ENCODE measurements around the gene MAML1.

DNA sequence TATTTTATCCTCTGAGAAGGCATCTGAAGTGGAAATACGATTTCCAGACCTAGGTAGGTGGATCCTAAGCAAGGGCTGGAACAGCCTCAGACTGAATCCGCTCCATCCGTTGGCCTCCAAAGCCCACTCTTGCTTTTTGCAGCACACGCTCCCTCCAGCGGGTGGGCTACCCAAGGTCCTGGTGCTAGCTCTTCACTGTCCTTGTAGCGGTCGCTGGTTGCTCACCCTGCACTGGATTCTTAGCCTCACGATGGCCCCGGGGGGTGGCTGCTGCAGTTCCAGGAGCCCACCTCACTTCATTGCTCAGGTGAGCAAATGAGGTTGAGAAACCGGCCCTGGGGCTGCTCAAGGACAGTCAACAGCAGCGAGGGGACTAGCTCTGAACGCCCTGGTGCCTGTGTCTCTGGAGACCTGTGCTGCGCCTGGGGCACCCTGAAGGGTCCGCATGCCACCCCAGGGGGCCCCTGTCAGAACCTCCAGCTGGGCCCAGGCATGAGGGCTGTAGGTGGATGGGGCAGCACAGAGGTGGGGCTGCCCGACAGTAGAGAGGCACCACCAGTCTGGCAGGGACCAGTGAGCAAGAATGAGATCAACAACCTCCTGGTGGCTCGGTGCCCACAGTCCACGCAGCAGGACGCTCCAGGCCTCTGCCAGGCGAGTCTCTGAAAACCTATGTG lies 69.7 kb downstream of the MAML1 start:
- TF ChIP-seq CTCF (IDR thresholded peaks at IDR 0.05) (no peak), EZH2 (IDR thresholded peaks at IDR 0.05; ENCODE audit: borderline replicate concordance, insufficient read depth, low read depth, low read length, poor library complexity, severe bottlenecking) (no peak)

Data from B cell (primary cell).